Suprapubic skin (tissue), 4 donors: ENCODE results near the gene VEPH1. TPM values are rescaled to one million over a fixed set of nuclear protein-coding genes. Genes with fewer than 3 reads are reported as not detected.

Experiments used
- DNase-seq, 2 donors: peaks; one replicate each; pipeline ENCODE4 v3.0.0-alpha.2; 2019; ENCODE audit warnings: low spot score in 2 of 2
- H3K27ac ChIP-seq: fragments of 200-600 bp; sonication (generic); one replicate; pipeline ENCODE4 v1.5.1; 2019
- H3K27me3 ChIP-seq: fragments of 200-600 bp; sonication (generic); one replicate; pipeline ENCODE4 v1.5.1; 2019
- H3K36me3 ChIP-seq: fragments of 200-600 bp; sonication (generic); one replicate; pipeline ENCODE4 v1.5.1; 2019
- H3K4me1 ChIP-seq: fragments of 200-600 bp; sonication (generic); one replicate; pipeline ENCODE4 v1.5.1; 2019
- H3K4me3 ChIP-seq: fragments of 200-600 bp; sonication (generic); one replicate; pipeline ENCODE4 v1.5.1; 2019; ENCODE audit warnings: mild to moderate bottlenecking
- H3K9me3 ChIP-seq: fragments of 200-600 bp; sonication (generic); one replicate; pipeline ENCODE4 v1.5.1; 2019
- EP300 ChIP-seq: sonication (generic); formaldehyde crosslinking; IDR thresholded peaks from one replicate; pipeline ENCODE4 v1.6.1; 2017; ENCODE audit warnings: antibody characterized with exemption
- POLR2A ChIP-seq, 2 donors: fragments of 450-650 bp; IDR thresholded peaks; one replicate each; pipeline ENCODE4 v1.6.1; 2017; ENCODE audit warnings: antibody characterized with exemption in 2 of 2, mild to moderate bottlenecking in 2 of 2, moderate library complexity in 2 of 2
- POLR2AphosphoS5 ChIP-seq, 3 donors: sonication (generic); formaldehyde crosslinking; IDR thresholded peaks; one replicate each; pipeline ENCODE4 v1.6.1; 2017; ENCODE audit warnings: antibody characterized with exemption in 3 of 3
- WGBS: methylation state at CpG from one replicate; pipeline ENCODE4 v1.1.5; 2018; 5-methylcytosine and 5-hydroxymethylcytosine counted together
- total RNA-seq, 4 donors: library from RNA; depleted of rRNA; stranded (reverse); fragments of >200 nt; gene quantifications; one replicate each; pipeline ENCODE4 v1.1.0, GENCODE V29; 2016
- TF ChIP-seq, protein P1 (sequence below), 2 donors: fragments of 200-600 bp in 1 of 2; fragments of 450-650 bp in 1 of 2; sonication (generic) in 1 of 2; IDR thresholded peaks; one replicate each; pipeline ENCODE4 v1.5.1; 2016 to 2019; ENCODE audit warnings: antibody characterized with exemption in 2 of 2, mild to moderate bottlenecking in 1 of 2, moderate library complexity in 1 of 2

VEPH1 gene
- total RNA-seq, 4 donors from 2014 or later = 2.9 to 9.3 (median 5.7) TPM

DNA sequence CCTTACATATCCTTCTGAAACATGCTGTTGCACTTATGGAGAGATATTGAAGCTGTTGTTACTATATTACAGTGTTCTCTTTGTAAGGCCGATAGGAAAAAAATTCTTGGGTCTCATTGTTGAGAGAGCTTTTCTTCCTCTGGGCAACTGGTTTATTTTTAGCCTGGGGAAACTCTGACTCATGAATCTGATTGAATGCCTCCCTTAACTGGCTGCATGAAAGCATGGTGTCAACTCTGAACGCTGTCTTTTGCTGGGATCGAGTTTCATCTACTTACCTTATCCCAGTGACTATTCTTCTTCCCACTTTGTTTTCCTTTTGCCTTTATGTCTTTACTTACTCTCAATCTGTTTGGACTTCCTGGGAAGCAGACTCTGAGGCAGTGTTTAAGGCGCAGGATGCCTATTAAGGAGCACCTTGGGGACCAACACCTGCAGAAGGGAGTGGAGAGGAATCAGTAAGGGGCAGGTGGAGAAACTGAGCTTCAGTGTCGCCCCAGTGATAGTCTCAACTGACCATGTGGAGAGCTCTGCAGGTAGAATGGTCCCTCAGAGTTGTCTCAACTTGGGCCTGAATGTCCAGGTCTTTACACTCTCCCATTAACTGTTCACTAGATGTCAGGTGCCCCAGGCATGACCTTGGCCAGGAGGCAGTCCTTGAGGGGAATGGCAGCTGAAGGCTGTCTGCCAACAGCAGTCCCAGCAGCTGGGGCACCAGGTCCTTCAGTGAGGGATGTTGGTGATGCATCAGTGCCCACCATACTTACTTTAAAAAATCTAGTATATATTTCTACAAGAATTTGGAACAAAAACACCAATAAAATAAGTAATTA, 254.4 kb downstream of the VEPH1 start:
- no peak for DNase-seq
- Histone ChIP-seq H3K27me3 (no peaks in the 10 kb centered on the region), H3K4me3 (no peak overlapping the region), H3K4me1 (peaks cover 19% of the 10 kb centered on the region), H3K9me3 (no peaks in the 10 kb centered on the region), H3K27ac (peak overlapping the region; percentile 41), H3K36me3 (no peaks in the 10 kb centered on the region)
- TF ChIP-seq EP300 = no peak
- TF ChIP-seq POLR2A (IDR thresholded peaks at IDR 0.05) = no peak
- TF ChIP-seq, protein P1, sequence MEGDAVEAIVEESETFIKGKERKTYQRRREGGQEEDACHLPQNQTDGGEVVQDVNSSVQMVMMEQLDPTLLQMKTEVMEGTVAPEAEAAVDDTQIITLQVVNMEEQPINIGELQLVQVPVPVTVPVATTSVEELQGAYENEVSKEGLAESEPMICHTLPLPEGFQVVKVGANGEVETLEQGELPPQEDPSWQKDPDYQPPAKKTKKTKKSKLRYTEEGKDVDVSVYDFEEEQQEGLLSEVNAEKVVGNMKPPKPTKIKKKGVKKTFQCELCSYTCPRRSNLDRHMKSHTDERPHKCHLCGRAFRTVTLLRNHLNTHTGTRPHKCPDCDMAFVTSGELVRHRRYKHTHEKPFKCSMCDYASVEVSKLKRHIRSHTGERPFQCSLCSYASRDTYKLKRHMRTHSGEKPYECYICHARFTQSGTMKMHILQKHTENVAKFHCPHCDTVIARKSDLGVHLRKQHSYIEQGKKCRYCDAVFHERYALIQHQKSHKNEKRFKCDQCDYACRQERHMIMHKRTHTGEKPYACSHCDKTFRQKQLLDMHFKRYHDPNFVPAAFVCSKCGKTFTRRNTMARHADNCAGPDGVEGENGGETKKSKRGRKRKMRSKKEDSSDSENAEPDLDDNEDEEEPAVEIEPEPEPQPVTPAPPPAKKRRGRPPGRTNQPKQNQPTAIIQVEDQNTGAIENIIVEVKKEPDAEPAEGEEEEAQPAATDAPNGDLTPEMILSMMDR (IDR thresholded peaks at IDR 0.05) = no peak
- TF ChIP-seq POLR2AphosphoS5 (IDR thresholded peaks at IDR 0.05) = no peak
- WGBS = 39% methylated on average over 5 of the region's 5 CpGs

DNA sequence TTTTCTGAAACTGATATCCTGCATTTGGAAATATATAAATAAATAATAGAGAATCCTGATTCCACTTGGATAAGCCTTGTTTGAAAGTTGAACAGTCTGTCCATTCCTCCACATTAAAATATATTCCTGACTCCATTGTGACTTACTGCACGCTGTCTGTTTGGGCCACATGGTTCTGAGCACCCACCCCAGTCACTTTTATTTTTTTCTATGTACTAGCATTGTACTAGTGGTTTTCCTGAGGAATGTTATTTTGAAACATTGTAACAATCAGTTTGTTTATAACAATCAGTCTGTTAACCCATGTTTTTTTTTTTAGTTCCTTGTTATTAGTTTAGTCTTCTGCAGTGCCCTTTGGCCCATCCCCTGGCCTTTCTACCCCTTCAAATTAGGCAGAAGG, 255.8 kb downstream of the VEPH1 start:
- Histone ChIP-seq H3K4me3 (no peak overlapping the region), H3K36me3 (no peaks in the 10 kb centered on the region), H3K9me3 (no peaks in the 10 kb centered on the region), H3K27me3 (no peaks in the 10 kb centered on the region), H3K27ac (no peak overlapping the region), H3K4me1 (peaks cover 19% of the 10 kb centered on the region)
- TF ChIP-seq POLR2A (IDR thresholded peaks at IDR 0.05) (no peak), POLR2AphosphoS5 (IDR thresholded peaks at IDR 0.05) (no peak), EP300 (no peak)
- TF ChIP-seq, protein P1 (IDR thresholded peaks at IDR 0.05) = no peak
- WGBS = 74% methylated on average over 1 of the region's 1 CpG
- no peak for DNase-seq

DNA sequence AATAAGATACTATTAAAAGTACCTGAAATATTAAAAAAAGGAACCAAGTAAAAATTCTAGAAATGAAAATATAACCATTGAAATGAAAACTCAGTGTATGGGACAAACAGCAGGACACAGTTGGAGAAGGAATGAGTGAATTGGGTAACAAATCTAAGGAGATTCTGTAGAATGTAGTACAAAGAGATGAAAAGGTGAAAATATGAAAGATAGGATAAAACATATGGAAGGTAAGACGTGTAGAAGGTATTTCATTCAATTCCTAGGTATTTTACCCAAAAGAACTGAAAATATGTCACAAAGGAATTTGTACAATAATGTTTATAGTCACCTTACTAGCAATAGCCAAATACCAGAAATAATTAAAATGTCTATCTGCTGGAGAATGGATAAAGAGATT, 260.4 kb downstream of the VEPH1 start:
- Histone ChIP-seq H3K27ac (no peak overlapping the region), H3K9me3 (no peaks in the 10 kb centered on the region), H3K36me3 (no peaks in the 10 kb centered on the region), H3K27me3 (no peaks in the 10 kb centered on the region), H3K4me3 (no peak overlapping the region), H3K4me1 (peaks cover 8% of the 10 kb centered on the region)
- no peak for DNase-seq
- 91% methylated on average over 1 of the region's 1 CpG for WGBS
- TF ChIP-seq EP300 (no peak), POLR2AphosphoS5 (IDR thresholded peaks at IDR 0.05) (no peak), POLR2A (IDR thresholded peaks at IDR 0.05) (no peak)
- TF ChIP-seq, protein P1 (IDR thresholded peaks at IDR 0.05) = no peak

DNA sequence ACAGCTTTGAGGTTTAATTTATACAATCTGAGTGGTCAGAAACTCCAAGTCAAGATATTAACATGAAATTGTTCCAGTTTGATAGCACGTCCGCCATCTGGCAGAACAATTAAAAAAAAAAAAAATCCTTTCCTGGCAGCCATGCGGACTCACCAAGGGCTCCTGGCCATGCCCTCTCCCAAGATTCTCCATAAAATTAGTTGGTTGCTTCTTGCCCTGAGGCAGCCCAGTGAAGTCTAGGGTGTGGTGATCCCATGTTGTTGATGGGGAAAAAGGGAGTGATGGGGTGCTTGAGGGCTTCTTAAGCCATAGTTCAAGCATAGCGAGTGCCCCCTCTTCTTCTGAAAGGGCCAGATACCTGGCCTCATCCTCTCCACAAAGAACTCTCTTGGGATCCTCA, 261.6 kb downstream of the VEPH1 start:
- H3K9me3 ChIP-seq = no peaks in the 10 kb centered on the region
- TF ChIP-seq POLR2AphosphoS5 (IDR thresholded peaks at IDR 0.05) (no peak), EP300 (no peak), POLR2A (IDR thresholded peaks at IDR 0.05) (no peak)
- TF ChIP-seq, protein P1 (IDR thresholded peaks at IDR 0.05) = no peak
- 92% methylated on average over 4 of the region's 4 CpGs for WGBS
- no peak overlapping the region for H3K27ac ChIP-seq
- DNase-seq = no peak
- H3K4me1 ChIP-seq = no peaks in the 10 kb centered on the region
- no peaks in the 10 kb centered on the region for H3K27me3 ChIP-seq
- H3K36me3 ChIP-seq = no peaks in the 10 kb centered on the region
- H3K4me3 ChIP-seq = no peak overlapping the region

DNA sequence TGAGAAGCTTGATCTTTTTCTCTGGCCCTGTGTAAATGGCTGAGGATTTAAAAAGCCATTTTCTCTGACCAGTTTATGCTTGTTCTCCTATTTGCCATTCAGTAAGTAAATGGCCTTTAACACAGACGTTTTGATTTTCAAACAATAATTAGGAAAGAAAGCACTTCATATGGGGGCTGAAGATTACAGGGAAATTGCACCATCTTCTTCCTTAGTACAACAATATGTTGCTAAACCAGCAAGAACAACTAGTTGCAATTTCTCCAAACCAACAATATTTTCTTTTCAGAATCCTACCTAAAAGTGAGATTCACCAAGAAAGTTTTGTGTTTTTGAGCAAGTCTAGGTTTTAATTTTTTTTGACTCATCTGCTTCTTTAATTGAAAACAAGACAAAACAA, 262.8 kb downstream of the VEPH1 start:
- H3K27ac ChIP-seq = no peak overlapping the region
- WGBS = 67% methylated on average over 1 of the region's 1 CpG

More for the DNA sequence above, 262.8 kb downstream of the VEPH1 start:
- TF ChIP-seq POLR2AphosphoS5 (IDR thresholded peaks at IDR 0.05) (no peak), EP300 (no peak), POLR2A (IDR thresholded peaks at IDR 0.05) (no peak)
- TF ChIP-seq, protein P1 (IDR thresholded peaks at IDR 0.05) = no peak
- Histone ChIP-seq H3K36me3 (no peaks in the 10 kb centered on the region), H3K27me3 (no peaks in the 10 kb centered on the region), H3K4me1 (no peaks in the 10 kb centered on the region), H3K9me3 (no peaks in the 10 kb centered on the region), H3K4me3 (no peak overlapping the region)
- DNase-seq = no peak
